ENCODE data around the gene TMEM44. TPM values are rescaled to one million over a fixed set of nuclear protein-coding genes. Genes with fewer than 3 reads are reported as not detected.

The TMEM44 gene
- total and polyA plus RNA-seq, 9 of the 15 experiments (the other 6 are each of a cell fraction or from before 2014, with no cell fraction given), result 0.53 to 18.1 (median 11.3) TPM

- no peak for TF ChIP-seq CREBBP (IDR thresholded peaks at IDR 0.05; ENCODE audit: low read depth, low read length)
- no peak for TF ChIP-seq SP2 (IDR thresholded peaks at IDR 0.05; ENCODE audit: extremely low read depth, low read depth, low read length, poor library complexity, severe bottlenecking)
- TF ChIP-seq PTRF (tag; IDR thresholded peaks at IDR 0.05), result no peak
- TF ChIP-seq SNAPC5 (CRISPR knock-in tag; IDR thresholded peaks at IDR 0.05), result no peak
- TF ChIP-seq TSC22D4 (tag; IDR thresholded peaks at IDR 0.05), result no peak
- TF ChIP-seq, protein P1, sequence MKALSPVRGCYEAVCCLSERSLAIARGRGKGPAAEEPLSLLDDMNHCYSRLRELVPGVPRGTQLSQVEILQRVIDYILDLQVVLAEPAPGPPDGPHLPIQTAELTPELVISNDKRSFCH (CRISPR knock-in tag; IDR thresholded peaks at IDR 0.05), result no peak
- TF ChIP-seq, protein P1 (tag; IDR thresholded peaks at IDR 0.05), result no peak
- TF ChIP-seq ZNF121 (CRISPR knock-in tag; conservative IDR thresholded peaks at IDR 0.05), result no peak
- TF ChIP-seq CUX1 (CRISPR knock-in tag; IDR thresholded peaks at IDR 0.05), result no peak
- TF ChIP-seq, protein P2, sequence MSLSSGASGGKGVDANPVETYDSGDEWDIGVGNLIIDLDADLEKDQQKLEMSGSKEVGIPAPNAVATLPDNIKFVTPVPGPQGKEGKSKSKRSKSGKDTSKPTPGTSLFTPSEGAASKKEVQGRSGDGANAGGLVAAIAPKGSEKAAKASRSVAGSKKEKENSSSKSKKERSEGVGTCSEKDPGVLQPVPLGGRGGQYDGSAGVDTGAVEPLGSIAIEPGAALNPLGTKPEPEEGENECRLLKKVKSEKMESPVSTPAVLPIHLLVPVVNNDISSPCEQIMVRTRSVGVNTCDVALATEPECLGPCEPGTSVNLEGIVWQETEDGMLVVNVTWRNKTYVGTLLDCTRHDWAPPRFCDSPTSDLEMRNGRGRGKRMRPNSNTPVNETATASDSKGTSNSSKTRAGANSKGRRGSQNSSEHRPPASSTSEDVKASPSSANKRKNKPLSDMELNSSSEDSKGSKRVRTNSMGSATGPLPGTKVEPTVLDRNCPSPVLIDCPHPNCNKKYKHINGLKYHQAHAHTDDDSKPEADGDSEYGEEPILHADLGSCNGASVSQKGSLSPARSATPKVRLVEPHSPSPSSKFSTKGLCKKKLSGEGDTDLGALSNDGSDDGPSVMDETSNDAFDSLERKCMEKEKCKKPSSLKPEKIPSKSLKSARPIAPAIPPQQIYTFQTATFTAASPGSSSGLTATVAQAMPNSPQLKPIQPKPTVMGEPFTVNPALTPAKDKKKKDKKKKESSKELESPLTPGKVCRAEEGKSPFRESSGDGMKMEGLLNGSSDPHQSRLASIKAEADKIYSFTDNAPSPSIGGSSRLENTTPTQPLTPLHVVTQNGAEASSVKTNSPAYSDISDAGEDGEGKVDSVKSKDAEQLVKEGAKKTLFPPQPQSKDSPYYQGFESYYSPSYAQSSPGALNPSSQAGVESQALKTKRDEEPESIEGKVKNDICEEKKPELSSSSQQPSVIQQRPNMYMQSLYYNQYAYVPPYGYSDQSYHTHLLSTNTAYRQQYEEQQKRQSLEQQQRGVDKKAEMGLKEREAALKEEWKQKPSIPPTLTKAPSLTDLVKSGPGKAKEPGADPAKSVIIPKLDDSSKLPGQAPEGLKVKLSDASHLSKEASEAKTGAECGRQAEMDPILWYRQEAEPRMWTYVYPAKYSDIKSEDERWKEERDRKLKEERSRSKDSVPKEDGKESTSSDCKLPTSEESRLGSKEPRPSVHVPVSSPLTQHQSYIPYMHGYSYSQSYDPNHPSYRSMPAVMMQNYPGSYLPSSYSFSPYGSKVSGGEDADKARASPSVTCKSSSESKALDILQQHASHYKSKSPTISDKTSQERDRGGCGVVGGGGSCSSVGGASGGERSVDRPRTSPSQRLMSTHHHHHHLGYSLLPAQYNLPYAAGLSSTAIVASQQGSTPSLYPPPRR (CRISPR knock-in tag; IDR thresholded peaks at IDR 0.05; ENCODE audit: borderline replicate concordance), result no peak
- no peak for TF ChIP-seq ZNF124 (CRISPR knock-in tag; IDR thresholded peaks at IDR 0.05)
- no peak for TF ChIP-seq CEBPG (CRISPR knock-in tag; IDR thresholded peaks at IDR 0.05)
- no peak for TF ChIP-seq CEBPG (tag; conservative IDR thresholded peaks at IDR 0.05 in 1 of 2, IDR thresholded peaks at IDR 0.05 in 1 of 2)
- no peak for TF ChIP-seq NFRKB (IDR thresholded peaks at IDR 0.05; ENCODE audit: low read depth)
- TF ChIP-seq, protein P3, sequence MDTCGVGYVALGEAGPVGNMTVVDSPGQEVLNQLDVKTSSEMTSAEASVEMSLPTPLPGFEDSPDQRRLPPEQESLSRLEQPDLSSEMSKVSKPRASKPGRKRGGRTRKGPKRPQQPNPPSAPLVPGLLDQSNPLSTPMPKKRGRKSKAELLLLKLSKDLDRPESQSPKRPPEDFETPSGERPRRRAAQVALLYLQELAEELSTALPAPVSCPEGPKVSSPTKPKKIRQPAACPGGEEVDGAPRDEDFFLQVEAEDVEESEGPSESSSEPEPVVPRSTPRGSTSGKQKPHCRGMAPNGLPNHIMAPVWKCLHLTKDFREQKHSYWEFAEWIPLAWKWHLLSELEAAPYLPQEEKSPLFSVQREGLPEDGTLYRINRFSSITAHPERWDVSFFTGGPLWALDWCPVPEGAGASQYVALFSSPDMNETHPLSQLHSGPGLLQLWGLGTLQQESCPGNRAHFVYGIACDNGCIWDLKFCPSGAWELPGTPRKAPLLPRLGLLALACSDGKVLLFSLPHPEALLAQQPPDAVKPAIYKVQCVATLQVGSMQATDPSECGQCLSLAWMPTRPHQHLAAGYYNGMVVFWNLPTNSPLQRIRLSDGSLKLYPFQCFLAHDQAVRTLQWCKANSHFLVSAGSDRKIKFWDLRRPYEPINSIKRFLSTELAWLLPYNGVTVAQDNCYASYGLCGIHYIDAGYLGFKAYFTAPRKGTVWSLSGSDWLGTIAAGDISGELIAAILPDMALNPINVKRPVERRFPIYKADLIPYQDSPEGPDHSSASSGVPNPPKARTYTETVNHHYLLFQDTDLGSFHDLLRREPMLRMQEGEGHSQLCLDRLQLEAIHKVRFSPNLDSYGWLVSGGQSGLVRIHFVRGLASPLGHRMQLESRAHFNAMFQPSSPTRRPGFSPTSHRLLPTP (IDR thresholded peaks at IDR 0.05; ENCODE audit: borderline replicate concordance, extremely low read depth, insufficient read length), result no peak
These were observed 18.0 kb downstream of the TMEM44 start (continued) for GRCh38 chr3:194615226-194615625.
